ENCODE data around the gene MYO9B. TPM values are rescaled to one million over a fixed set of nuclear protein-coding genes. Genes with fewer than 3 reads are reported as not detected.
"Not testable (repeated sequence)": the region's sequence is repeated elsewhere in the genome, so short reads cannot be mapped to it uniquely, and the experiment has no call there.

Gene MYO9B
- total RNA-seq, 1 donor from 2014 or later, result 54.2 TPM

GRCh38 chr19:17088552-17088951, 13.0 kb downstream of the MYO9B start:
- no peak for DNase-seq (ENCODE audit: low read depth)

- no peak for DNase-seq (ENCODE audit: low read depth)
These were observed 15.0 kb downstream of the MYO9B start for GRCh38 chr19:17090583-17090982.

- DNase-seq (ENCODE audit: low read depth), result no peak
These were observed 16.3 kb downstream of the MYO9B start for GRCh38 chr19:17091758-17092333.

- DNase-seq (ENCODE audit: low read depth), result no peak
These were observed 17.1 kb downstream of the MYO9B start for GRCh38 chr19:17092696-17093095.

GRCh38 chr19:17094694-17095093, 19.1 kb downstream of the MYO9B start:
- not testable (repeated sequence) for DNase-seq (ENCODE audit: low read depth)

GRCh38 chr19:17095141-17095919, 19.8 kb downstream of the MYO9B start:
- DNase-seq (ENCODE audit: low read depth), result no peak

- peak; percentile 64 for DNase-seq (ENCODE audit: low read depth)
These were observed 22.1 kb downstream of the MYO9B start for GRCh38 chr19:17097593-17098126.

GRCh38 chr19:17098326-17098725, 22.7 kb downstream of the MYO9B start:
- no peak for DNase-seq (ENCODE audit: low read depth)

GRCh38 chr19:17101686-17102628, 26.4 kb downstream of the MYO9B start:
- DNase-seq (ENCODE audit: low read depth), result no peak

GRCh38 chr19:17103177-17103576, 27.6 kb downstream of the MYO9B start:
- peak; percentile 27 for DNase-seq (ENCODE audit: low read depth)

GRCh38 chr19:17104679-17105078, 29.1 kb downstream of the MYO9B start:
- DNase-seq (ENCODE audit: low read depth), result no peak

GRCh38 chr19:17105556-17105955, 30.0 kb downstream of the MYO9B start:
- DNase-seq (ENCODE audit: low read depth), result no peak

- peak; percentile 13 for DNase-seq (ENCODE audit: low read depth)
These were observed 31.4 kb downstream of the MYO9B start for GRCh38 chr19:17106964-17107363.

GRCh38 chr19:17107546-17108452, 32.2 kb downstream of the MYO9B start:
- peak; percentile 92 for DNase-seq (ENCODE audit: low read depth)

- no peak for DNase-seq (ENCODE audit: low read depth)
These were observed 32.8 kb downstream of the MYO9B start for GRCh38 chr19:17108453-17108784.

GRCh38 chr19:17109300-17109699, 33.7 kb downstream of the MYO9B start:
- DNase-seq (ENCODE audit: low read depth), result no peak

- no peak for DNase-seq (ENCODE audit: low read depth)
These were observed 34.5 kb downstream of the MYO9B start for GRCh38 chr19:17109962-17110598.

- DNase-seq (ENCODE audit: low read depth), result no peak
These were observed 35.0 kb downstream of the MYO9B start for GRCh38 chr19:17110599-17110966.

- DNase-seq (ENCODE audit: low read depth), result no peak
These were observed 36.2 kb downstream of the MYO9B start for GRCh38 chr19:17111766-17112165.

GRCh38 chr19:17112271-17112670, 36.7 kb downstream of the MYO9B start:
- DNase-seq (ENCODE audit: low read depth), result no peak

- no peak for DNase-seq (ENCODE audit: low read depth)
These were observed 37.1 kb downstream of the MYO9B start for GRCh38 chr19:17112700-17113099.
